Mesothelial cell of epicardium (in vitro differentiated cells): ENCODE results near the gene XPO1. TPM values are rescaled to one million over a fixed set of nuclear protein-coding genes. Genes with fewer than 3 reads are reported as not detected.
"Not testable (repeated sequence)": the region's sequence is repeated elsewhere in the genome, so short reads cannot be mapped to it uniquely, and the experiment has no call there.

Experiments
- DNase-seq, 2 experiments: peaks; one replicate each; pipeline ENCODE4 v3.0.0; 2021; ENCODE audit warnings: low spot score in 2 of 2; ENCODE audit not compliant: unreplicated experiment in 2 of 2
- H3K27ac Mint-ChIP-seq: 2 replicates; pipeline ENCODE4 v1.8.0; 2021; ENCODE audit warnings: mixed read lengths
- H3K27me3 Mint-ChIP-seq: 2 replicates; pipeline ENCODE4 v1.8.0; 2021; ENCODE audit warnings: low read depth, mixed read lengths
- H3K36me3 Mint-ChIP-seq: 2 replicates; pipeline ENCODE4 v1.8.0; 2021; ENCODE audit warnings: mixed read lengths
- H3K4me1 Mint-ChIP-seq: 2 replicates; pipeline ENCODE4 v1.8.0; 2021; ENCODE audit warnings: mixed read lengths
- H3K4me3 Mint-ChIP-seq: 2 replicates; pipeline ENCODE4 v1.8.0; 2021; ENCODE audit warnings: mild to moderate bottlenecking, moderate library complexity, mixed read lengths
- H3K9me3 Mint-ChIP-seq: 2 replicates; pipeline ENCODE4 v1.8.0; 2021; ENCODE audit warnings: mixed read lengths
- total RNA-seq: library from RNA; stranded (reverse); gene quantifications from 3 replicates; pipeline ENCODE4 v1.2.1, GENCODE V29; 2021
- TF ChIP-seq, protein P1 (sequence below): fragments of 200-600 bp; sonication (generic); IDR thresholded peaks from one replicate; pipeline ENCODE4 v1.5.0; 2021; ENCODE audit warnings: antibody characterized with exemption; ENCODE audit not compliant: unreplicated experiment

The XPO1 gene
- total RNA-seq, 1 donor from 2014 or later = 219 TPM

DNA sequence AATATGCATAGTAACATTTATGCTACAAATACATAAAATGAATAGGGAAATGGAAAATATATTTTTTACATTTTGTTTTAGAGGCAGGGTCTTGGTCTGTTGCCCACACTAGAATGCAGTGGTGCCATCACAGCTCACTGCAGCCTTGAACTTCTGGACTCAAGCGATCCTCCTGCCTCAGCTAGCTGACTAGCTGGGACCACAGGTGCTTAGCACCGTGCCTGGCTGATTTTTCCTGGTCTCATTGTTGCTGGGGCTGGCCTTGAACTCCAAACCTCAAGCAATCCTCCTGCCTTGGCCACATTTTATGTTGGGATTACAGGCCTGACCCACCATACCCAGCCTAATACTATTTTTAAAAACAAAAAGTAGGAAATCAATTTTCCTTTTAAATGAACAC, 33.2 kb downstream of the XPO1 start:
- Mint-ChIP-seq H3K9me3 (no peaks in the 10 kb centered on the region), H3K4me3 (no peak overlapping the region), H3K27me3 (no peaks in the 10 kb centered on the region), H3K27ac (no peak overlapping the region), H3K36me3 (peaks cover 28% of the 10 kb centered on the region), H3K4me1 (no peaks in the 10 kb centered on the region)
- DNase-seq = no peak
- TF ChIP-seq, protein P1, sequence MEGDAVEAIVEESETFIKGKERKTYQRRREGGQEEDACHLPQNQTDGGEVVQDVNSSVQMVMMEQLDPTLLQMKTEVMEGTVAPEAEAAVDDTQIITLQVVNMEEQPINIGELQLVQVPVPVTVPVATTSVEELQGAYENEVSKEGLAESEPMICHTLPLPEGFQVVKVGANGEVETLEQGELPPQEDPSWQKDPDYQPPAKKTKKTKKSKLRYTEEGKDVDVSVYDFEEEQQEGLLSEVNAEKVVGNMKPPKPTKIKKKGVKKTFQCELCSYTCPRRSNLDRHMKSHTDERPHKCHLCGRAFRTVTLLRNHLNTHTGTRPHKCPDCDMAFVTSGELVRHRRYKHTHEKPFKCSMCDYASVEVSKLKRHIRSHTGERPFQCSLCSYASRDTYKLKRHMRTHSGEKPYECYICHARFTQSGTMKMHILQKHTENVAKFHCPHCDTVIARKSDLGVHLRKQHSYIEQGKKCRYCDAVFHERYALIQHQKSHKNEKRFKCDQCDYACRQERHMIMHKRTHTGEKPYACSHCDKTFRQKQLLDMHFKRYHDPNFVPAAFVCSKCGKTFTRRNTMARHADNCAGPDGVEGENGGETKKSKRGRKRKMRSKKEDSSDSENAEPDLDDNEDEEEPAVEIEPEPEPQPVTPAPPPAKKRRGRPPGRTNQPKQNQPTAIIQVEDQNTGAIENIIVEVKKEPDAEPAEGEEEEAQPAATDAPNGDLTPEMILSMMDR = no peak

DNA sequence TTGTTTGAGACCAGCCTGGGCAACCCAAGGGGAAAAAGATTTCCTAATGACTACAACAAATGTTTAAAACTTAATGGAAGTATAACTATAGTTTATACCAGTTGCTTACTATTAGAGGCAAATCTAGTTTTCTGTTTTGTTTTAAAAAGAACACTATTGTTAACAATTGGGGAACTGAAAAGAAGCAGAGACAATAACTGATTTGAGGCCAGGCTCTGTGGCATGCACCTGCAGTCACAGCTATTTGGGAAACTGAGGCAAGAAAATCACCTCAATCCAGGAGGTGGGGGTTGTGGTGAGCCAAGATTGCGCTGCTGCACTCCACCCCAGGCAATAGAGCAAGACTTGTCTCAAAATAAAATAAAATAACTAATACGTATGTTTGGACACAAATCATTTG, 39.1 kb downstream of the XPO1 start:
- Mint-ChIP-seq H3K9me3 (no peaks in the 10 kb centered on the region), H3K4me1 (no peaks in the 10 kb centered on the region), H3K27ac (no peak overlapping the region), H3K36me3 (peaks cover 28% of the 10 kb centered on the region), H3K27me3 (no peaks in the 10 kb centered on the region), H3K4me3 (no peak overlapping the region)
- TF ChIP-seq, protein P1 = no peak
- DNase-seq = no peak

DNA sequence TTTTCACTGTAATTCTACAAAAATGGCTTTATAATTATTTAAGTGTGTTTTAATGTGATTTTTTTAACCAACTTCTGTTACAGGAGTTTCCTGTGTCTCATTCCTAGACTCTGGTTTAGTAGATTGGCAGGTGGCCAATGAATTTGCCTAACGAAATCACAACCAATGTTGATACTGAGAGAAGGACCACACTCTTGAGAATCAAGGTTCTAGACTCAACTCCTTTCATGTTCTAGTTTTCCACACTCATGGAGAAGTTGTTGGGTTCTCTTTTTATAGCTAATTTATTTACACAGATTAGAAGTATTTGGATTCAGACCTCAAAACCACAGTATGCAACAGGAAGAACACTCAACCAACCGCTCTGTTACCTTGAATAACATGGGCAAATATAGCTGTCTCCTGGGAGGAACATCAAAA, 44.6 kb downstream of the XPO1 start:
- Mint-ChIP-seq H3K4me1 (no peaks in the 10 kb centered on the region), H3K9me3 (no peaks in the 10 kb centered on the region), H3K27ac (no peak overlapping the region), H3K4me3 (no peak overlapping the region), H3K27me3 (no peaks in the 10 kb centered on the region), H3K36me3 (peaks cover 48% of the 10 kb centered on the region)
- TF ChIP-seq, protein P1 = no peak
- DNase-seq = no peak

GRCh38 chr2:61492476-61492875, 45.7 kb downstream of the XPO1 start:
- H3K36me3 Mint-ChIP-seq = peaks cover 51% of the 10 kb centered on the region
- no peaks in the 10 kb centered on the region for H3K4me1 Mint-ChIP-seq

DNA sequence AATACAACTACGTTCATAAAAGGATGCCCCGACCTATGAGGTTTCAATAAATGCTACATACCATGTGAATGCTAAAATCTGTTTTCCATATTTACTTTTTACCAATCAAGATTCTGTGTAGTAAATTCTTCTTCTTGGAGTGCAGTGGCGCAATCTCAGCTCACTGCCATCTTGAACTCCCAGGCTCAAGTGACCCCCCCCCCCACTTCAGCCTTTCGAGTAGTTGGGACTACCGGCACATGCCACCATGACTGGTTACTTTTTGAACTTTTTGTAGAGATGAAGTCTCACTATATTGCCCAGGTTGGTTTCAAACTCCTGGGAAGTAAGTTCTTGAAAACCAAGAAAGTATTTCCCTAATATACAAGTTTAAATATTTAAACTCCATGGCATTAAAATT, 52.9 kb downstream of the XPO1 start:
- Mint-ChIP-seq H3K4me1 (no peaks in the 10 kb centered on the region), H3K27me3 (no peaks in the 10 kb centered on the region), H3K9me3 (no peaks in the 10 kb centered on the region), H3K4me3 (no peak overlapping the region), H3K27ac (no peak overlapping the region), H3K36me3 (peaks cover 47% of the 10 kb centered on the region)
- no peak for DNase-seq
- TF ChIP-seq, protein P1 = no peak

More at GRCh38 chr2:61492476-61492875, 45.7 kb downstream of the XPO1 start:
- DNase-seq = no peak
- Mint-ChIP-seq H3K4me3 (no peak overlapping the region), H3K27me3 (no peaks in the 10 kb centered on the region), H3K27ac (no peak overlapping the region), H3K9me3 (no peaks in the 10 kb centered on the region)
- TF ChIP-seq, protein P1 = no peak

- peaks cover 29% of the 10 kb centered on the region for H3K36me3 Mint-ChIP-seq
- H3K4me3 Mint-ChIP-seq = no peak overlapping the region
- TF ChIP-seq, protein P1 = no peak
- no peaks in the 10 kb centered on the region for H3K27me3 Mint-ChIP-seq
- DNase-seq = no peak
- no peaks in the 10 kb centered on the region for H3K9me3 Mint-ChIP-seq
- no peak overlapping the region for H3K27ac Mint-ChIP-seq
- no peaks in the 10 kb centered on the region for H3K4me1 Mint-ChIP-seq
Measured at GRCh38 chr2:61478086-61478485, 60.1 kb downstream of the XPO1 start.

- not testable (repeated sequence) for H3K27me3 Mint-ChIP-seq, DNase-seq, H3K9me3 Mint-ChIP-seq, H3K4me3 Mint-ChIP-seq, H3K4me1 Mint-ChIP-seq, H3K27ac Mint-ChIP-seq
- peaks cover 22% of the 10 kb centered on the region for H3K36me3 Mint-ChIP-seq
Measured at GRCh38 chr2:61476929-61477589, 61.1 kb downstream of the XPO1 start.
